NB4 (cell line): ENCODE data around the gene FHIP1B.

ENCODE experiments used
- CTCF ChIP-seq: IDR thresholded peaks from one replicate; pipeline ENCODE4 v1.5.1; 2012; ENCODE audit warnings: low read depth, low read length
- MAX ChIP-seq: IDR thresholded peaks from 2 replicates; pipeline ENCODE4 v1.6.1; 2011; ENCODE audit warnings: low read depth, low read length
- MYC ChIP-seq: IDR thresholded peaks from 2 replicates; pipeline ENCODE4 v1.6.1; 2011; ENCODE audit warnings: low read depth, low read length
- POLR2A ChIP-seq: IDR thresholded peaks from 2 replicates; pipeline ENCODE4 v1.6.1; 2011; ENCODE audit warnings: mild to moderate bottlenecking; ENCODE audit not compliant: insufficient read length; ENCODE audit errors: extremely low read depth

- peak; percentile 77 for TF ChIP-seq CTCF
- TF ChIP-seq POLR2A, result no peak
- no peak for TF ChIP-seq MAX
- TF ChIP-seq MYC, result no peak
Measured at GRCh38 chr11:6251120-6251733, 16.8 kb upstream of the FHIP1B start.
